Prostate gland (tissue), 2 donors: ENCODE results near the gene COLQ. TPM values are rescaled to one million over a fixed set of nuclear protein-coding genes. Genes with fewer than 3 reads are reported as not detected.

Experiments used
- DNase-seq: peaks from one replicate; pipeline ENCODE4 v3.0.0-alpha.2; 2019; ENCODE audit warnings: low spot score
- H3K27ac ChIP-seq, 2 donors: fragments of 200-600 bp; sonication (generic); 2 replicates each; pipeline ENCODE4 v1.5.1; 2017 to 2019
- H3K27me3 ChIP-seq: fragments of 200-600 bp; sonication (generic); replicated peaks from 2 replicates; pipeline ENCODE4 v1.5.1; 2019; ENCODE audit not compliant: insufficient read depth
- H3K36me3 ChIP-seq, 2 donors: fragments of 200-600 bp; sonication (generic); 1 replicate in 1 of 2; 2 replicates in 1 of 2; pipeline versions ENCODE4 v1.5.1 to v1.8.1; 2017 to 2019
- H3K4me1 ChIP-seq: fragments of 200-600 bp; sonication (generic); replicated peaks from 2 replicates; pipeline ENCODE4 v1.5.1; 2019
- H3K4me3 ChIP-seq, 2 donors: fragments of 200-600 bp; sonication (generic); 2 replicates each; pipeline ENCODE4 v1.5.1; 2017 to 2019
- H3K9me3 ChIP-seq: fragments of 200-600 bp; sonication (generic); 2 replicates; pipeline ENCODE4 v1.5.1; 2017
- CTCF ChIP-seq, 4 experiments: fragments of 200-600 bp in 2 of 4; fragments of 450-650 bp in 2 of 4; sonication (generic) in 2 of 4; IDR thresholded peaks; 1 replicate in 3 of 4; 2 replicates in 1 of 4; pipeline ENCODE4 v1.5.1; 2016 to 2019; ENCODE audit warnings: antibody characterized with exemption in 4 of 4, mild to moderate bottlenecking in 2 of 4, moderate library complexity in 2 of 4
- POLR2A ChIP-seq: fragments of 450-650 bp; IDR thresholded peaks from one replicate; pipeline ENCODE4 v1.6.1; 2016; ENCODE audit warnings: antibody characterized with exemption, mild to moderate bottlenecking
- POLR2AphosphoS5 ChIP-seq: sonication (generic); formaldehyde crosslinking; IDR thresholded peaks from one replicate; pipeline ENCODE4 v1.6.1; 2017; ENCODE audit warnings: antibody characterized with exemption
- WGBS: methylation state at CpG from one replicate; pipeline ENCODE4 v1.1.5; 2018; 5-methylcytosine and 5-hydroxymethylcytosine counted together
- intact Hi-C: fragments of 100-400 bp; cut with DNase I; formaldehyde crosslinking; loops from one replicate; pipeline ENCODE4 v1.14.2; 2022
- total RNA-seq, 2 donors: library from RNA; depleted of rRNA; stranded (reverse); fragments of >200 nt; gene quantifications; one replicate each; pipeline ENCODE4 v1.1.0, GENCODE V29; 2016

The COLQ gene
- total RNA-seq, 2 donors from 2014 or later = 0.87 to 3.9 TPM

GRCh38 chr3:15452156-15452555 lies 69.3 kb downstream of the COLQ start:
- Histone ChIP-seq H3K27me3 (no peaks in the 10 kb centered on the region), H3K27ac (no peak overlapping the region), H3K36me3 (no peaks in the 10 kb centered on the region), H3K9me3 (no peaks in the 10 kb centered on the region), H3K4me3 (no peak overlapping the region), H3K4me1 (no peaks in the 10 kb centered on the region)
- WGBS = 84% methylated on average over 9 of the region's 9 CpGs
- TF ChIP-seq POLR2A (no peak), CTCF (IDR thresholded peaks at IDR 0.05) (no peak), POLR2AphosphoS5 (no peak)
- intact Hi-C loops = no loop called here
- DNase-seq = no peak

GRCh38 chr3:15451216-15452113 lies 70.0 kb downstream of the COLQ start:
- intact Hi-C loops = no loop called here
- WGBS = 93% methylated on average over 18 of the region's 18 CpGs

GRCh38 chr3:15450438-15451215 lies 70.9 kb downstream of the COLQ start:
- H3K36me3 ChIP-seq = no peaks in the 10 kb centered on the region
- WGBS = 97% methylated on average over 12 of the region's 12 CpGs
- no peak overlapping the region for H3K4me3 ChIP-seq
- no peak overlapping the region for H3K27ac ChIP-seq
- H3K4me1 ChIP-seq = no peaks in the 10 kb centered on the region
- H3K9me3 ChIP-seq = no peaks in the 10 kb centered on the region
- intact Hi-C loops = no loop called here
- TF ChIP-seq CTCF (IDR thresholded peaks at IDR 0.05) = no peak
- no peak for TF ChIP-seq POLR2A
- no peaks in the 10 kb centered on the region for H3K27me3 ChIP-seq
- no peak for DNase-seq

More at GRCh38 chr3:15451216-15452113, 70.0 kb downstream of the COLQ start:
- H3K9me3 ChIP-seq = no peaks in the 10 kb centered on the region
- no peak overlapping the region for H3K4me3 ChIP-seq
- H3K27ac ChIP-seq = no peak overlapping the region
- no peak for DNase-seq
- H3K36me3 ChIP-seq = no peaks in the 10 kb centered on the region
- H3K4me1 ChIP-seq = no peaks in the 10 kb centered on the region
- TF ChIP-seq POLR2AphosphoS5 (no peak), CTCF (IDR thresholded peaks at IDR 0.05) (no peak), POLR2A (no peak)
- H3K27me3 ChIP-seq = no peaks in the 10 kb centered on the region

GRCh38 chr3:15449489-15450224 lies 71.8 kb downstream of the COLQ start:
- Histone ChIP-seq H3K36me3 (no peaks in the 10 kb centered on the region), H3K27me3 (no peaks in the 10 kb centered on the region), H3K4me1 (no peaks in the 10 kb centered on the region), H3K27ac (no peak overlapping the region), H3K4me3 (no peak overlapping the region), H3K9me3 (no peaks in the 10 kb centered on the region)
- DNase-seq = no peak
- TF ChIP-seq CTCF (IDR thresholded peaks at IDR 0.05) (no peak), POLR2A (no peak), POLR2AphosphoS5 (no peak)
- WGBS = 95% methylated on average over 3 of the region's 3 CpGs
- intact Hi-C loops = no loop called here
